ENCODE data around the gene LCN1.
"Not testable (repeated sequence)": the region's sequence is repeated elsewhere in the genome, so short reads cannot be mapped to it uniquely, and the experiment has no call there.

The LCN1 gene

DNA sequence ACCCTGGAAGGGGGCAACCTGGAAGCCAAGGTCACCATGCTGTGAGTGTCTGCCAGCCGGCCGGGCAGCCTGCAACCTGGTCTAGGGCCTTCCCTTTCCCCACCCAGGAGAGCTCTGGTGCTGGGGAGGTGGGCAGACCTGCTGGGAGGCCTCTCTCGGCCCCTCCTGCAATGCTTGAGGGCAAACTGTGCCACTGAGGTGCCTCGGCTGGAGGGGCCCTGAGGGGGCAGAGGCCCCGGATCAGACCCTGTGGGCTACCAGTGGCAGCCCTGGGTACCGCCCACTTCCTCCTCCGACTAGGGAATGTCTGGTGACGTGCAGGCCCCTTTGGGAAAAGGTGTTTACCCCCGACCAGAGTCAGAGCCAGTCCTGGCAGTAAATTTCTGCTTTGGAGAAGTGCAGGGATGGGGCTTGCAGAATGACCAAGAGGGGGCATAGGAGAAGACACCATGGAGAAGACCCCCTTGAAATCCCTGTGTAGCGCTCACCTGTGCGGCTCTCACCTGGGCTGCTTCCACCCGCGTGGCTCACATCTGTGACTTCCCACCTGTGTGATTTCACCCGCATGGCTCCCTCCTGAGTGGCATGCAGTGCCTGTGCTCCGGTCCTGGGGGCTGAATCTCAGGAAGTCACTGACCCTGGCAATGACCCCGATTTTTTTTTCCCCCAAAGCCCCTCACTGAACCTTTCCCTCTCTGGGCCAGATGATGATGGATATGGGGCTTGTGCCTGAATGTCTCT, 1.1 kb downstream of the LCN1 start:
- DNase-seq (ENCODE audit: low spot score) = no peak

DNA sequence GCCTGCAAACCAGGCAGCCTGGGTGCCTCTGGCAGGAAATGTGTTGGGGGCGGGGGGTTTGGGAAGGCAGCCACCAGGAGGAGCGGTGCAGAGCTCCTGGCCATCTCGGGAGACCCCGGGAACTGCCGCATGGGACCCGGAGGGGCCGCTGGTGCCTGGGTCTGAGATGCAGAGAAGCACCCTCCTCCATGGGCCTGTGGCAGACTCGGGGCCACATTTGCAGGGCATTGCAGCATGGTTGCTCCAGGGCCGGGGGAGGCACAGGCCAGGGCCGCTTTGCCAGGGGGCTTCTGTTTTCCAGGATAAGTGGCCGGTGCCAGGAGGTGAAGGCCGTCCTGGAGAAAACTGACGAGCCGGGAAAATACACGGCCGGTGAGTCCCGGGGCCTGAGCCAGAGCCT, 1.7 kb downstream of the LCN1 start:
- DNase-seq (ENCODE audit: low spot score) = no peak

DNA sequence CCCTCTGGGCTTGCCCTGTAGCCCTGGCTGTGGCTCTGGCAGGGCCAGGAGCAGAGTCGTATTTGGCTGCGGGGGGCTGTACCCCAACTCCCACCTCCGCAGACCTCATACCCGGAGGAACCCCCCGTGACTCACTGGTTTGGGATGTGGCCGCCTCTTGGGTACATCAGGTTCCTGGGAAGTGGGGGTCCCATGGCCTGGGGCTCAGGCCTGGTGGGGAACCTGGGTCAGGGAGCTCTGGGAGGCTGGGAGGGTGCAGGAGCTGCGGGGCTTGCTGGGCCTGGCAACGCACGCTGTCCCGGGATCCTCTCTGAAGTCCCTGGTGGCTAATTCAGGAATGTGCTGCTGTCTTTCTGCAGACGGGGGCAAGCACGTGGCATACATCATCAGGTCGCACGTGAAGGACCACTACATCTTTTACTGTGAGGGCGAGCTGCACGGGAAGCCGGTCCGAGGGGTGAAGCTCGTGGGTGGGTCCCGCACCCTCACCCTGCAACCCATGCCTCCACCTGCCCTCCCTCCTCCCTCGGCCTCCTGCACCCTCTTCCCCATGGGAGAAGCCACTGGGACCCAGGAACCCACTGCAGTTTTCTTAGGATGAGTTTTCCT, 2.4 kb downstream of the LCN1 start:
- DNase-seq (ENCODE audit: low spot score) = no peak

DNA sequence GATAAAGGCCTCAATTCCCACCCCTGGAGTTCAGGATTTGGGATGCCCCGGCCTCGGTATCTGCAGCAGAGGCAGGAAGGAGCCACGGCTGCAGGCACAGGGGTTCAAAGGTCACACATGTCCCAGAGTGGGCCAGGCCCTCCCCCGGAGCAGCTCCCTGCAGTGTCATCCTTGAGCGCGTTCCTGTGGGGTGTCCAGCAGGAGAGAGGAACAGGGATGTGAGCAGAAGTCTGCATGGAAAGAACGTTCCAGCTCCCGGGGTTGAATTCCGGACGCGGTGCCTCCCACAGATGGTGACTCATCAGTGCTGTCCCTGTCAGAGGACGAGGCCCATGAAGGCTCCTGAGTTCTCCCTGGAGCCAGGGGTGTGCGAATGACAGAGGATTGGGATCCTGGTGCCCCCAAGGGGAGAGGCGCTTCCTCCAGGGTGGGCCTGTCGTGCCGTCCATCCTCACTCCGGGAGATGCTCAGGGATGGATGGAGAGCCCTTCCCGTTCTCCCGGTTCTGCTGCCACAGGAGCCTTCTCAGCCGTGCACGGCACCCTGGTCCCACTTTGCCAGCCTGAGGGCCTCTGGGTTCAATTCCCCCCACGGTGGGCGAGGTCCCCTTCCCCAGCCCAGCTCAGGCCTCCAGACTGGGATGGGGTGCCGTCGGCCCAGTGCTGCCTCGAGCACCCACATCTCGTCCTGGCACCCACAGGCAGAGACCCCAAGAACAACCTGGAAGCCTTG, 3.1 kb downstream of the LCN1 start:
- DNase-seq (ENCODE audit: low spot score) = no peak

DNA sequence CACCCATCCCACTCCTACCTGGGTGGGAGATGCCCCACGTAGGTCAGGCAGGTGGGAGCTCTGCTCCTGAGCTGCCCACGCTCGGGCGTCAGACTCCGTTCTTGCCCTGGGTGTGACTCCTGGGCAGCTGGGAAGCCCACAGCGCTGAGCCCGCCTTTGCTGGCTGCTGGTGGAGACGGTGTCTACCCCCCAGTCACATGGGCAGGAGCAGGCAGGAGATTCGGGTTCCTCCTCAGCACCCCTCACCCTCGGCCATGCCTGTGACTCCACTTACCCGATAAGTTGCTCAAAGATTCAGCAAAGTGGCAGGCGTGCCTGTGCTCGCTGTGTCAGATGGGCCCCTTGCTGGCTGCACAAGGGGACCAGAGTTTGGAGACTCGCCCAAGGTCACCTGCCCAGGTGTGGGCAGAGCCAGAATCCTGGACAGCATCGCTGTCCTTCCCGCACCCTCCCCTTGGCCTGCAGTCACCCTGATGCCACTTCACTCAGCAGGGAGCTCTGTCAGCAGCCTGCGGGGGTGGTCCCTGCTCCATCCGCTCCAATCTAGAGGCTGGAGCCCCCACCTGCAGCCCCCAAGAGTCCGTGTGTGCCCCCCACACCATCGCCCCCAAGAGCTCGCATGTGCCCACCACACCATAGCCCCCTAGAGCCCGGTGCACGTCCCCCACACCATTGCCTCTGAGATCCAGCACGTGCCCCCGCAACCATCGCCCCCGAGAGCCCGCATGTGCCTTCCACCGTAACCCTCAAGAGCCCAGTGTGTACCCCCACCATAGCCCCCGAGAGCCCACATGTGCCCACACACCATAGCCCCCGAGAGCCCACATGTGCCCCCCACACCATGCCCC, 4.2 kb downstream of the LCN1 start:
- no peak for DNase-seq (ENCODE audit: low spot score)

DNA sequence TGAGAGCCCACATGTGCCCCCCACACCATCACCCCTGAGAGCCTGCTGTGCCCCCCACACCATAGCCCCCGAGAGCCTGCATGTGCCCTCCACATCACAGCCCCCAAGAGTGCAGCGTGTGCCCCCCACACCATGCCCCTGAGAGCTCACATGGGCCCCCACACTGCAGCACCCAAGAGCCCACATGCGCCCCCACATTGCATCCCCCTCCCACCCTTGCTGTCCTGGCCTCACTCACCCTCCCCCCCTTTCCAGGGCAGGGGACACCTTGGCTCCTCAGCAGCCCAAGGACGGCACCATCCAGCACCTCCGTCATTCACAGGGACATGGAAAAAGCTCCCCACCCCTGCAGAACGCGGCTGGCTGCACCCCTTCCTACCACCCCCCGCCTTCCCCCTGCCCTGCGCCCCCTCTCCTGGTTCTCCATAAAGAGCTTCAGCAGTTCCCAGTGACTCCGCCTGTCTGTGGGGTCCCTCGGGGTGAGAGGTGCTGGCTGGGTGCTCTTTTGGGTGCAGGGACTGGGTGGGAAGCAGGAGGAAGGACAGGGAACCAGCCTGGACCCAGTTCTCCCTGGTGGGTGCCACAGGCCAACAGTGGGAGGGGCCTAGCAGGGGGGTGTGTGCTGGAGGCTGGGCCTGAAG, 5.0 kb downstream of the LCN1 start:
- no peak for DNase-seq (ENCODE audit: low spot score)

DNA sequence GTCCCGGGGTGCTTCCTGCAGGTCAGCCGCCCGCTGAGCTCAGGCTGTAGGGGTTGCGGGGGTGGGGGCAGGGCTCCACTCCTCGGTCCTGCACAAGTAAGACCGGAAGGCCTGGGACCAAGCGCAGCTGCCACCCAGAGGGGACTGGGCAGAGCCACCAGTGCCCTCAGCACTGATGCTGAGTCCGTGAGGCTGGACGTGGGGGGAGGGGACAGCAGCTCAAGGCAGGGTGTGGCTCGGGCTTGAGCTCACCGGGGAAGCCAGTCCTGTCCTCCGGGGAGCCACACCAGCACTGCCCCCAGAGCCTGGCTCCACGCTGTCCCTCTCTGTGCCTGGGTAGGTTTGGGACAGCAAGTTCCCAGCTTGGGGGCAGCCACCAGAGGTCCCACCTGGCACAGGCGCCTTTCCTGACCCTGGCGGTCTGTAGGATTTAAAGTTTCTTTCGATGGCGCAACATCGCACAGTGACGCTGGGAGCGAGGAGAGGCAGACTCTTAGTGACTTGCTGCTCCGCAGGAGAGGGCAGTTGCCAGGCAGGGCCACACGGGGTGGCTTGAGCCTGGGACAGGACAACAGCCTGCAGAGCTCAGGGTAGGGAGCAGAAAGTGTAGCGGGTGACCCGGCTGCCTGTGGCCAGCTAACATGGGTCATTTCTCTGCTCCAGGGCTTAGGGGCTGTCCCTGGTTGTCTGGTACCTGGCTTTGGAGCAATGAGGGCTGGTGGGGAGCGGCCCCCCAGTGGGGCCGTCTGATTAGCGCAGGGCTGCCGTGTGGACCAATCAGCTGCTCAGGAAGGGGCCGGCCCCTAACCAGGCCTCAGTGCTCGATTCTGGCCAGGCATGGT, 5.7 kb downstream of the LCN1 start:
- no peak for DNase-seq (ENCODE audit: low spot score)

DNA sequence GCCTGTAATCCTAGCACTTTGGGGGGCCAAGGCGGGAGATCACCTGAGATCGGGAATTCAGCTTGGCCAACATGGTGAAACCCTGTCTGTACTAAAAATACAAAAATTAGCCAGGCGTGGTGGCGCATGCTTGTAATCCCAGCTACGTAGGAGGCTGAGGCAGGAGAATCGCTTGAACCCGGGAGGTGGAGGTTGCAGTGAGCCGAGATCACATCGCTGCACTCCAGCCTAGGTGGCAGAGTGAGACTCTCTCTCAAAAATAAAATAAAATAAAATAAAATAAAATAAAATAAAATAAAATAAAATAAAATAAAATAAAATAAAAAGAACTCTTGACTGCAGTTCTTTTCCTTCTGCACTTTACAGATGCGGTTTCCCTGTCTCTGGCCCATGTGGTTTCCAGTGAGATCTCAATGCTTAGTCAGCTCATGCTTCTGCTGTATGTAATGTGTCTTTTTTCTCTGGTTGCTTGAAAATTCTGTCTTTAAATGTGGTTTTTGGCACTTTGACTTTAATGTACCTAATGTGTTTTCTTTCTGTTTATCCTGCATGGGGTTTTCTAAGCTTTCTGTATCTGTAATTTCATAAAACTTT, 7.7 kb downstream of the LCN1 start:
- DNase-seq (ENCODE audit: low spot score) = not testable (repeated sequence)

DNA sequence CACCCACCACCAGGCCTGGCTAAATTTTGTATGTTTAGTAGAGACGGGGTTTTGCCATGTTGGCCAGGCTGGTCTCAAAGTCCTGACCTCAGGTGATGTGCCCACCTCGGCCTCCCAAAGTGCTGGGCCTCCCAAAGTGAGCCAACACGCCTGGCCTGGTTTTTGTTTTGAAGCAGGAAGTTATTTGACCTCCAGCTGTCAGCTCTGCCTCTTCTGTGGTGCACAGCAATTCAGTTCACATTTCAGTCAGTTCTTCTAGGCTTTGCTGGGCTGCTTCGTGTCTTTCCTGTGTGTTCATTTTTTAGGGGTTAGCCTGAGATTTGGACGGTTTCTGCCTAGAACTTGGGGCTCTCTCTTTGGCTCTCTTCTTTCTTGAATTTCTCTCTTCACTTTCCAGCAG, 8.9 kb downstream of the LCN1 start:
- DNase-seq (ENCODE audit: low spot score) = no peak

DNA sequence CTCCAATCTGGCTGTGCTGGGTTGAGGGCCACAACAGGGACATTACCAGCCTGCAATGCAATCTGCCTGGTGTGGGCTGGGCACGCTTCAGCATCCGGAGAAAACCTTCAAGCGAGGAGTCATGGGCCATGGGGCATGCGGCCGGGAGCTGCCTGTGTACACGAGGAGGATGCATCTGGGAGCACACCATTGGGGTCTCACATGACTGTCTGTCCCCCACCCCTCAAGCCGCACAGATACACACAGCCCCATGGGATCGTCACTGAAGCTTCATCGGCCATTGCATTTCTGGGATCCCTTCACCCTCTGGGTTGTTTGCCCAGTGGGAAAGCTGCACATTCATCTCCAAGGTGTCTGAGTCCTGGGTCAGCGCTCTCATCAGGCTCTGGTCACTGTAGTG, 9.9 kb downstream of the LCN1 start:
- DNase-seq (ENCODE audit: low spot score) = no peak

DNA sequence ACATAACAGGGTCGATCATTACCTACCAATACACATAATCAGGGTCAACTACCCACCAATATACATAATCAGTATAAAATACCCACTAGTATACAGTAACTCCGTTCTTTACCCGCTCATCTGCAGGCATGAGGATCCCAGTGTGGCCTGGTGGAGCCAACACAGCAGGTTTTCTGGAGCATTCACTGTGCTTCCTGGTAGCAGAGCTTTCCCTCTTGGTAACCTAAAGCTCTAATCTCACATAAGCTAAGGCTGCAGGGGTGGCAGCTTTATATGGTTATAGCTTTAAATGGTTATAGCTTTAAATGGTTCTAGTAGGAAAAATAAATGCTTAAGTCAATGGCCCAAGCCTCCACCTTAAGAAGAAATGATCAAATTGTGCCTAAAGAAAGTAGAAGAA, 11.9 kb downstream of the LCN1 start:
- no peak for DNase-seq (ENCODE audit: low spot score)

DNA sequence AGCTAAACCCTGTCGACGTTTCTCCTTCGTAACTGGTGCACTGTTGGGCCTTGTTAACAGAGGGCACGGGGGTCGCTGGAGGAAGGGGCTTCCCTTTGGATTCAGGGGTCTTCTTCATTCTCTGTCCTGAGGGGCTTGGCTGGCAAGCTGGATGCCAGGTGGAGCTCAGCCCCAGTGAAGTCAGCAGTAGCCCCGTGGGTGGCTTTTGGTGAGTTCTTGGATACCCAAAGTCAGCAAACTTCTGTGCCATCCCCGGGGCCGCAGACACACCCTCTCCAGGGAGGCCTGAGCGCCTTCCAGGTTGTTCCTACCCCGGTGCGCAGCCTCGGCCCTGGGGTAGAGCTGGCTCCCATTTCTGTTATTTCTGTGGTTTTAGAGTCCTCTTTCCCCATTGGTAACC, 12.4 kb downstream of the LCN1 start:
- DNase-seq (ENCODE audit: low spot score) = no peak

DNA sequence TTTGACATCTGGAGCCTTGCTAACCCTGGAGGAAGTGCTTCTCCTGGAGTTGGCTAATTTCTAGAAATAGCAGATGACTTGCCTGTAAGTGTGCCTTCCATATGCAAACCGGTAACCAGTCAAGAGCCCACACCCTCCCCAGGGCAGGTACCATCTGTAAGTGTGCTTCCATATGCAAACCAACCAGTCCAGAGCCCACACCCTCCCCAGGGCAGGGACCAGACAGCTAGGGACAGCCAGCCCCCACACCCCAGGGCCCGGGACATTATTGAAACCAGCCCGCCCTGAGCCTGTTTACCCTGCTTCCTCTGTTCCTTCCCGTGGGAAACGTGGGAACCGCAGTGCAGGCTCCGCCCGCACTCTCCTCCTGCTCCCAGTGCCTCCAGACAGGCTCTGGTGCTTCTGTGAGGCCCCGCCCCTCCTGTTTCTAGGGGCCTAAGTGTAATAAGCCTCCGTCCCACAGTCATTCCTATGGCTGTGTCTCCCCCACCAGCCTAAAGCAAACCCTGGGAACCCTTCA, 13.0 kb downstream of the LCN1 start:
- not testable (repeated sequence) for DNase-seq (ENCODE audit: low spot score)

DNA sequence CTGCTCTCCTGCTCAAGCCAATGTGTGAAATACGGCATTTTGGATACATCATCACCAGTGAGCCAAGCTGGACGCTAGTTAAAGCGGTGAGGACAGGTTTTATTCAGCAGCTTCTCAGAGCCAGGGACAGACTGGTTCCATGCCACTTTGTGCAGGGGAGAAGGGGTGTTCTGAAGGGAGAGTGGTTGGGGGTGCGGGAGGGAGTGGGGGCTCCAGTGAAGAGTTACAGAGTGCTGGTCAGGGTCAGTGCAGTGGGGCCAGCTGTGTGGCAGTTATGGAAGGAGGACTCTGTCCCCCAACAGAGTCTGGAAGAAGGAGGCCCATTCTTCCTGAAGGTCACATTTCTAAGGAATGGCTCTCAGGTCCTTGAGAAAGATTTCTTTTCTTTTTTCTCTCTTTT, 13.6 kb downstream of the LCN1 start:
- not testable (repeated sequence) for DNase-seq (ENCODE audit: low spot score)

DNA sequence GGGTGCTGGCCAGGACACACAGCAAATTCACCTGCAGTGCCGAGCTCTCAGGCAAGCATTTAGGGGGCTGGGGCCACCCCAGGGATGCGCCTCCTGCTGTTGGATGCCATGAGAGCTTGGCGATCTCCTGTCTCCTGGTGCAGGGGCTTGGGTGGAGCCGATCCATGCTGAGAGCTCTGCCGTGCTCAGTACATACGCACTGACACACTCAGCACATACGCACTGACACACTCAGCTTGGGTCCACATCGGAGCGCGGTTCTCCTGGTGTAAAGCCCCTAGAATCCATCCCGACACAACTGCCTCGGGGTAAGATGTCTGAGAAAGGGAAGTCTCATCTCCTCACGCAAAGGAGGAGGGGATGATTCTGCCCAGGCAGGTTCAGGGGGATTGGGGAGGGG, 14.4 kb downstream of the LCN1 start:
- DNase-seq (ENCODE audit: low spot score) = not testable (repeated sequence)

DNA sequence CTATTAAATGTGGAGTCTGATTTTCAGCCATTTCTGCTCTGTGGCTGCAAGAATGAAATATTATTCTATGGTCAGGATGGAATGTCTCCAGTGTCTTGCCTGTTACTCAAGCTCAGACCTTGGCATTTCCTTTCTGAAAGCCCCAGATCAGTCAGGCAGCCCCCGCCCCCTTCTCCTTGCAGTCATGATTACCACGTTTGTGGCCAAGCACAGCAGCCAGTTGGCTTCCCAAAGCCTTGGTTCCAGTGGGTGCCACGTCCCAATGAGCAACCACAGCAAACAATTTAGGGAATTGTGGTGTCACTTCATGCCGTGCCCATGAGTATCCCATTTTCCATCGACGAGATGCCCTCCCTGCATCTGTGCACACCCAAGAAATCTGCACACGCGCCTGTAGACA, 15.0 kb downstream of the LCN1 start:
- no peak for DNase-seq (ENCODE audit: low spot score)

DNA sequence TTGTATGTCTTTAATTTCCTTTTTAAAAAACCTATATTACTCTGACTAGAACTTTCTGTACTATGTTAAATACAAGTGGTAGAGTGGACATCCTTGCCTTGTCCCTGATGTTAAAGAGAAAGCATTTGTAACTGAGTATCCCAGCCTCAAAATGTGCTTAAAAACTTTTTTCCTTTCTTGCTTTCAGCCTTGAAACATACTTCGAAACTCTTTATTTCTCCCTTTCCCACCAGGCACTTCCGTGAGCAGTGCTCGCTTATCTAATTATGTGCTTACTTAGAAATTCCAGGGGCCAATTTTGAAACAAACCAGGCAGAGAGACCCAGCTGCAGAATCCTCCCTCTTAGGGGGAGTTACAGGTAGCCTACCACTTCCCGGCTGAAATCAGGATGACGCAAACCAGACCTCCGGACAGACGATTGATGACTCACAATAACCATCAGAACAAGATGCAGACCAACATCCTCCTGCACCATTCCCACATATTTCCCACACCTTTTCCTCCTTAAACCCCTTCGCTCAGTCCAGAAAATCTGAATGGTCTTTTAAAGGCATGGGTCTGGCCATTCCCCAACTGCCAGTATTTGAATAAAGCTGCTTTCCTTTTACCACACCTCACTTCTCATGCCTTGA, 22.1 kb downstream of the LCN1 start:
- DNase-seq (ENCODE audit: low spot score) = not testable (repeated sequence)

DNA sequence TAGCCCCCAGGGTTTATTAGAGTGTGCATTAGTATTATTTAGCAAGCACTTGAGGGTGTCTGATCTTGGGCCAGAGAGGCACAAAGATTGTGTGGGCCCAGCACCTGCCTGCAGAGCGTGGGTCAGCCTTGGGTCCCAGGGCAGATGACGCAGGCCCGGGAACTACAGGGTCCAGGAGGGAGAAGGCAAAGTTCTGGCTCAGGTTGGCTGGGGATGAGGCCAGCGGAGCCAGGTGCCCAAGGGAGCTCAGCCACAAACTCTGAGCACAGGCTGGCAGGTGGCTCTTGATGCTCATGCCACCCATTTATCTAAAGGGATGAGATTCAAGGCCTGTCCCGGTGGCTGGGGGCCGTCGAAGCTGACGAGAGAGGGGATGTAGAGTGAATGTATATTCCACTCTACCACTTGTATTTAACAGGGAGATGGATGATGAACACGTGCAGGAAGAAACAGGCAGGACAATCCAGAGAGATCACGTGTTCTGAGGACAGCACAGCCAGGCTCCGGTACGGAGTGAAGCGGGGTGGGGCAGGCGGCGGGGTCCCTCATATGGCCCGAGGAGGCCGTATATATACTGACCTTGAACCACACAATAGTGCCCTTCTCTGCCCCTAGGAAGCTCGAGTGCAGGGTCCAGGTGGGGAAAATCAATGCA, 23.9 kb downstream of the LCN1 start:
- DNase-seq (ENCODE audit: low spot score) = no peak

DNA sequence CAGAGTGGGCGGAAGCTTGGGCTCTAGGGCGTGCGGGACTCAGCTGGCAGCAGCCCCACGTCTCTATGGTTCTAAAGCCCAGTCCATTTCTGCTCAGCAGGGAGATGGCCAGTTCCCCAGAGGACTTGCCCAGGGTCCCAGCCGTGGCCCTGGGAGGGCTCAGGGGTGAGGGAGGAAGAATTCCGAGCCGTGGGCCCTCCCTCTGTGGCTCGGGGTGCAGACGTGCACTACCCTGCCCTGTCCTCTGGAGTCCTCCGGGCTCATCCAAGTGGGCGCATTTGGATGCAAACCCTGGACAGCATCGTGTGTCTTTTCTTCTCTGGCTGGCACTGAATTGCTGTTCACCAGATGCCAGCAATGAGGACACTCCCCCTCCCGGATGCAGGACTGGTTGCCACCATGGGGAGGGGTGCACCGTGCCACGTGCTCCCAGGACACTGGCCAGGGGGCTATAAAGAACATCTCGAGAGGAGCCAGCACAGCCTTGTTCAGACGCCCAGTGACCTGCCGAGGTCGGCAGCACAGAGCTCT, 24.5 kb downstream of the LCN1 start, which contains the start of gene OBP2A:
Gene OBP2A, plus strand, starts transcription at position 481 of the 531 bp plus-strand sequence. CDS start 55 bp downstream, outside the sequence.
- not testable (repeated sequence) for DNase-seq (ENCODE audit: low spot score)

Data from hematopoietic multipotent progenitor cell treated with erythropoietin and hydrocortisone succinate and interleukin-3 and kit ligand, for 17 days (in vitro differentiated cells).